ENCODE results near the gene RTCA. TPM values are rescaled to one million over a fixed set of nuclear protein-coding genes. Genes with fewer than 3 reads are reported as not detected.
"Not testable (repeated sequence)": the region's sequence is repeated elsewhere in the genome, so short reads cannot be mapped to it uniquely, and the experiment has no call there.

Gene RTCA
- polyA plus RNA-seq, 3 donors from 2014 or later, result 14.7 to 28.4 (median 27.5) TPM

DNA sequence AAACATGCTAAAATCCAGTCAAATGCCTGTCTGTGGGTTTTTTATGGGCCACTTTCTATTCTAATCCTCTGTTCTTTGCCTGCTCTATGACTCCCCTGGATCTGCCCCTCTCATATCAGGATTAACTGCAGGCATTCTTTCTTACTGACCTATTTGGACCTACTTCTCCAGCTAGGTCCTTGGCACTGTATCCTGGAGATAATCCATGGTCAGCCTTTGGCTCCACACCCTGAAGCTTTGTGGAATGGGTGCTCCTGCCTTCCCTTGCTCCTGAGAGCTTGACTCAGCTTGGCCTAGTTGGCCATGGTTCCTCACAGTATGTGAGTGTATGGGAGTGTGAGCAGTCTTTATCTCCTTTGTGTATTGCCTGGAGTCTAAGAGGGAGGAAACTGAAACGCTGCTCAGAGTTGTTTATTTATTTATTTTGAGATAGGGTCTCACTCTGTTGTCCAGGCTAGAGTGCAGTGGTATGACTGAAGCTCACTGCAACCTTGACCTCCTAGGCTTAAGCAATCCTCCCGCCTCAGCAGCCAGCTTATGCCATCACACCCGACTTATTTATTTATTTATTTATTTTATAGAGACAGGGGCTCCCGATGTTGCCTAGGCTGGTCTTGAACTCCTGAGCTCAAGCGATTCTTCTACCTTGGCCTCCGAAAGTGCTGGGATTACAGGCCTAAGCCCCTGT lies 57.5 kb downstream of the RTCA start:
- Mint-ChIP-seq H3K4me1 (no peaks in the 10 kb centered on the region), H3K9me3 (peaks cover 4 to 20% (median 9%) of the 10 kb centered on the region in 6 donors)
- no peak for DNase-seq

GRCh38 chr1:100325415-100326324 lies 59.7 kb downstream of the RTCA start:
- H3K4me3 Mint-ChIP-seq, result no peak overlapping the region
- H3K9me3 Mint-ChIP-seq, result peaks cover 0 to 5% (median 0%) of the 10 kb centered on the region in 6 donors
- no peak overlapping the region for H3K27ac Mint-ChIP-seq

More for the DNA sequence above, 57.5 kb downstream of the RTCA start:
- H3K27me3 Mint-ChIP-seq (ENCODE audit: low read depth in 3 of 3), result peaks cover 0 to 4% (median 0%) of the 10 kb centered on the region in 3 donors
- H3K27ac Mint-ChIP-seq, result no peak overlapping the region
- peaks cover 6 to 8% (median 8%) of the 10 kb centered on the region in 3 donors for H3K36me3 Mint-ChIP-seq
- H3K4me3 Mint-ChIP-seq, result no peak overlapping the region

DNA sequence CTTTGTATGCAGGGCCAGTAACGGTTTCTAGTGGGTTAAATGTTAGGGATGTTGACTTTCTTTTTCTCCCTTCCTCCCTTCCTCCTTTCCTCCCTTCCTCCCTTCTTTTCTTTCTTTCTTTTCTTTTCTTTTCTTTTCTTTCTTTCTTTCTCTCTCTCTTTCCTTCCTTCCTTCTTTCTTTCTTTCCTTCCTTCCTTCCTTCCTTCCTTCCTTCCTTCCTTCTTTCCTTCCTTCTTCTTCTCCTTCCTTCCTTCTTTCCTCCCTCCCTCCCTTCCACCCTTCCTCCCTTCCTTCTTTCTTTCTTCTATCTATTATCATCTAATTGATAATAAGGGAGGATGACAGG lies 60.3 kb downstream of the RTCA start:
- not testable (repeated sequence) for H3K27me3 Mint-ChIP-seq (ENCODE audit: low read depth in 3 of 3); DNase-seq; H3K4me3 Mint-ChIP-seq; H3K4me1 Mint-ChIP-seq; H3K27ac Mint-ChIP-seq; H3K9me3 Mint-ChIP-seq; H3K36me3 Mint-ChIP-seq

More at GRCh38 chr1:100325415-100326324, 59.7 kb downstream of the RTCA start:
- no peak for DNase-seq
- Mint-ChIP-seq H3K4me1 (no peaks in the 10 kb centered on the region), H3K36me3 (peaks cover 0 to 3% (median 2%) of the 10 kb centered on the region in 3 donors), H3K27me3 (ENCODE audit: low read depth in 3 of 3) (peaks cover 0 to 4% (median 2%) of the 10 kb centered on the region in 3 donors)

DNA sequence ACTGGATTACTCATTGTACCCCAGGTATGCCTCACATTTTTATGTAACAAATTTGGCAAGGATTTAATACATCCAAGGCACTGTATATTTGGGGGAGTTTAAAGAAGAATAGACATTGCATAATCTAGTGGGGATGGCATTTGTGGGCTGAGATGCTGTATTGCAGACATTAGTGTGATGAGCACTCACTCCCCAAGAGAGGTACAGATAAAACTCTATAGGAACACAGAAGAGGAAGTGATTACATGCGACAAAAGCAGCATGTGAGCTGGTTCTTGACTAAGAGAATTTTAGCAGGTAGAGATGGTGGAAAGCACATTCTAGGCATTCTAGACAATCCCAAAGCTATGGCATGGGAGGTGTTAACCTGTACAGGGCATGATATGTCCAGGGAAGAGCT lies 62.1 kb downstream of the RTCA start:
- DNase-seq, result no peak
- H3K9me3 Mint-ChIP-seq, result no peaks in the 10 kb centered on the region
- H3K36me3 Mint-ChIP-seq, result no peaks in the 10 kb centered on the region

GRCh38 chr1:100331146-100331545 lies 65.1 kb downstream of the RTCA start:
- not testable (repeated sequence) for H3K27me3 Mint-ChIP-seq (ENCODE audit: low read depth in 3 of 3); H3K4me1 Mint-ChIP-seq; H3K27ac Mint-ChIP-seq; H3K4me3 Mint-ChIP-seq; H3K36me3 Mint-ChIP-seq; DNase-seq; H3K9me3 Mint-ChIP-seq

More for the DNA sequence above, 62.1 kb downstream of the RTCA start:
- no peak overlapping the region for H3K4me3 Mint-ChIP-seq
- no peak overlapping the region for H3K27ac Mint-ChIP-seq
- peaks cover 0 to 2% (median 2%) of the 10 kb centered on the region in 3 donors for H3K27me3 Mint-ChIP-seq (ENCODE audit: low read depth in 3 of 3)
- no peaks in the 10 kb centered on the region for H3K4me1 Mint-ChIP-seq

DNA sequence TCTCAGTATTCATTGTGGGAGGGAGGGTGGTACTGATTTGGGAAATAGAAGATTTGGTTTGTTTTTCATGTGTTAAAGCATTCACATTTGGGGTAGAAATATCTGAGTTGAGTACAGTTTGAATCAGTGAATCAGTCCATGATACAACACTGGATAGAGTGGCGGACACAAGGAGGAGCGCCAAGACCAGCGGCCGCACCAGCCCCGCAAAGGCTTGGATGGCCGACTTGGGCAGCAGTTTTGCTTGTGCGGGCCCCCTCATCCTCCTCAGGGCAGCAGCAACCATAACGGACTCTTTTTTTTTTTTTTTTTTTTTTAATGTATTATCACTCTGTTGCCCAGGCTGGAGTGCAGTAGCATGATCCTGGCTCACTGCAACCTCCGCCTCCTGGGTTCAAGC lies 66.3 kb downstream of the RTCA start:
- H3K4me3 Mint-ChIP-seq, result no peak overlapping the region
- no peaks in the 10 kb centered on the region for H3K36me3 Mint-ChIP-seq
- H3K9me3 Mint-ChIP-seq, result peaks cover 0 to 2% (median 0%) of the 10 kb centered on the region in 6 donors
- no peak for DNase-seq
- H3K27me3 Mint-ChIP-seq (ENCODE audit: low read depth in 3 of 3), result peaks cover 0 to 5% (median 3%) of the 10 kb centered on the region in 3 donors
- H3K27ac Mint-ChIP-seq, result no peak overlapping the region
- H3K4me1 Mint-ChIP-seq, result no peaks in the 10 kb centered on the region

GRCh38 chr1:100335436-100335835 lies 69.4 kb downstream of the RTCA start:
- Mint-ChIP-seq H3K27ac (no peak overlapping the region), H3K9me3 (peaks cover 0 to 2% (median 0%) of the 10 kb centered on the region in 6 donors), H3K36me3 (no peaks in the 10 kb centered on the region), H3K4me1 (no peaks in the 10 kb centered on the region), H3K27me3 (ENCODE audit: low read depth in 3 of 3) (peaks cover 1 to 6% (median 5%) of the 10 kb centered on the region in 3 donors), H3K4me3 (no peak overlapping the region)
- no peak for DNase-seq

DNA sequence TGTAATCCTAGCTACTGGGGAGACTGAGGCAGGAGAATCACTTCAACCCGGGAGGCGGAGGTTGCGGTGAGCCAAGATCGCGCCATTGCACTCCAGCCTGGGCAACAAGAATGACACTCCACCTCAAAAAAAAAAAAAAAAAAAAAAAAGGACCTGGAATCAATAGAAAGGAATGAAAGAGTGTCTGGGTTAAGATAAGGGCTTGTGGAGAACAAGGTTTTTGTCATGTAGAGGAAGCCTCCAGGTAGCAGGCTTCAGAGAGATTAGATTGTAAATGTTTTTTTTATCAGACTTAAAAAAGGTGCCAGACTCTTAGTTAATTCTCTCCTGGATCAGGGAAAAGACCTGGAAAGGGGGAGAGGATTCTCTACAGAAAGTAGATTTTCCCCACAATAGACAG lies 71.9 kb downstream of the RTCA start:
- not testable (repeated sequence) for H3K4me1 Mint-ChIP-seq; H3K27me3 Mint-ChIP-seq (ENCODE audit: low read depth in 3 of 3); DNase-seq; H3K36me3 Mint-ChIP-seq; H3K27ac Mint-ChIP-seq; H3K9me3 Mint-ChIP-seq; H3K4me3 Mint-ChIP-seq

GRCh38 chr1:100339735-100340134 lies 73.7 kb downstream of the RTCA start:
- not testable (repeated sequence) for H3K4me1 Mint-ChIP-seq

GRCh38 chr1:100340494-100340893 lies 74.5 kb downstream of the RTCA start:
- Mint-ChIP-seq H3K4me1 (no peaks in the 10 kb centered on the region), H3K4me3 (no peak overlapping the region), H3K9me3 (no peaks in the 10 kb centered on the region), H3K27me3 (ENCODE audit: low read depth in 3 of 3) (peaks cover 1 to 6% (median 3%) of the 10 kb centered on the region in 3 donors), H3K27ac (no peak overlapping the region), H3K36me3 (no peaks in the 10 kb centered on the region)
- DNase-seq, result no peak

More at GRCh38 chr1:100339735-100340134, 73.7 kb downstream of the RTCA start:
- DNase-seq; H3K36me3 Mint-ChIP-seq; H3K27ac Mint-ChIP-seq; H3K9me3 Mint-ChIP-seq; H3K4me3 Mint-ChIP-seq; H3K27me3 Mint-ChIP-seq (ENCODE audit: low read depth in 3 of 3): not testable (repeated sequence)

DNA sequence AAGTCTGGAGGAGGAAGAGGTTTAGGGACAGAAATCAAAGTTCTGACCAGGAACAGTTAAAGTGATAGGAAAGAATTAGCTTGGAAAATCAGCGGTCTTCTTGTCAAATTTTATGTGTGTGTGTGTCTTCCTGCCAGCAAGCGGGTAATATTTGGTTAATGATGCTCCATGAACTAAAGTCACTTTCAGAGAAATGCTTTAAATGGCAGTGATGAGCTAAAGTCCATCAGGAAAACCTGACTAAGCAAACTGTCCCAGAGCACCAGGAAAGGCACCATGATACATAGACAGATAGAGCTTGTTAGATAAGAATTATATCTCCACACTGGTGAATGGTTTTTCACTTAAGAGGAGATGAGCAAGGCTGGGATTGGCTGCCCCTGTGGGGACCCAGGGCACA lies 76.3 kb downstream of the RTCA start:
- H3K9me3 Mint-ChIP-seq, result no peaks in the 10 kb centered on the region
- peaks cover 1 to 2% (median 2%) of the 10 kb centered on the region in 3 donors for H3K27me3 Mint-ChIP-seq (ENCODE audit: low read depth in 3 of 3)
- H3K27ac Mint-ChIP-seq, result no peak overlapping the region
- H3K4me3 Mint-ChIP-seq, result no peak overlapping the region
- H3K4me1 Mint-ChIP-seq, result no peaks in the 10 kb centered on the region
- H3K36me3 Mint-ChIP-seq, result no peaks in the 10 kb centered on the region
- DNase-seq, result no peak

Other genes starting within 250 kb of the RTCA start
- gene SASS6, start 133.3 kb upstream of the RTCA start, polyA plus RNA-seq, result 1 to 10 TPM; 1.2 to 3.1 (median 1.8) TPM
- gene TRMT13, start 133.1 kb upstream of the RTCA start, polyA plus RNA-seq, result 1 to 10 TPM; 2.2 to 7.6 (median 5.1) TPM
- not detected for gene LRRC39, start 88.0 kb upstream of the RTCA start, polyA plus RNA-seq
- gene DBT, start 16.4 kb upstream of the RTCA start, polyA plus RNA-seq, result 1 to 10 TPM in 2 of 3 donors, under 1 TPM in 1; 0.43 to 7.0 (median 3.5) TPM
- 10 to 100 TPM in 2 of 3 donors, 1 to 10 TPM in 1; 5.8 to 15.4 (median 10.9) TPM for gene CDC14A, start 86.3 kb downstream of the RTCA start, polyA plus RNA-seq

All from immature natural killer cell (primary cell).